Measurements from ENCODE around the gene CFAP221. TPM values are rescaled to one million over a fixed set of nuclear protein-coding genes. Genes with fewer than 3 reads are reported as not detected.
A peak's percentile ranks its signal among the peaks of the same experiment; 100 is the strongest.

CFAP221 gene
- total RNA-seq, 1 experiment from 2014 or later: not detected

DNA sequence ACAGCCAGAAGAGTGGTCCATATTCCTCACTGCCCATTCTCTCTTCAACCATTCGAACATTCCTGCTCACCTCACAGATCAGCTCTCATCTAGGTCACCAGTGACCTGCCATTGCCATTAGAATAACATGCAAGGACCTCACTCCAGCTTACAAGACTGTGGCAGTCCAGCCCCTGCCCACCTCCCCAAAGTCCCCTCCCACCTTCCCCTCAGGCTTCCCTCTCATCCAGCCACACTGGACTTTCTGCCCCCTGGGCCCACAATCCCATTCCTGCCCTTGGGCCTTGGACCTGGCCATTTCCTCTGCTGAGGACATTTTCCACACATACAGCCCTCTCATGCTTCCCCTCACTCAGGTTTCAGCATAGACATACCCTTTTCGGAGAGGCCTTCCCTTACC lies 129.5 kb downstream of the CFAP221 start:
- Histone ChIP-seq H3K9me3 (ENCODE audit: insufficient read depth, low read depth) (no peaks in the 10 kb centered on the region), H3K4me1 (replicated peaks; ENCODE audit: insufficient read depth) (no peaks in the 10 kb centered on the region), H3K9me2 (ENCODE audit: insufficient read depth) (no peaks in the 10 kb centered on the region), H3K27me3 (ENCODE audit: insufficient read depth, low read depth) (peaks cover 7% of the 10 kb centered on the region; the same call in 1 of the 2 replicates), H3K4me3 (no peak overlapping the region), H3K27ac (no peak overlapping the region), H4K20me1 (ENCODE audit: insufficient read depth) (no peaks in the 10 kb centered on the region), H3K4me2 (no peak overlapping the region), H3K36me3 (ENCODE audit: low read depth) (no peaks in the 10 kb centered on the region), H3K79me2 (ENCODE audit: low read depth) (no peaks in the 10 kb centered on the region), H3F3A (ENCODE audit: insufficient read depth, low read depth) (peaks cover 6% of the 10 kb centered on the region; the same call in 1 of the 2 replicates), H2AFZ (no peak overlapping the region)
- BruUV-seq (replicated peaks): no TSS peak
- DNase-seq: no peak
- intact Hi-C loops (cut with micrococcal nuclease; ENCODE audit: unreplicated experiment): loop anchor here (10.0 kb wide), 1 partner anchor 179 kb away; no protein-coding TSS in a partner anchor
- TF ChIP-seq EZH2 (IDR thresholded peaks at IDR 0.05; ENCODE audit: low read depth): no peak
- TF ChIP-seq, protein P1, sequence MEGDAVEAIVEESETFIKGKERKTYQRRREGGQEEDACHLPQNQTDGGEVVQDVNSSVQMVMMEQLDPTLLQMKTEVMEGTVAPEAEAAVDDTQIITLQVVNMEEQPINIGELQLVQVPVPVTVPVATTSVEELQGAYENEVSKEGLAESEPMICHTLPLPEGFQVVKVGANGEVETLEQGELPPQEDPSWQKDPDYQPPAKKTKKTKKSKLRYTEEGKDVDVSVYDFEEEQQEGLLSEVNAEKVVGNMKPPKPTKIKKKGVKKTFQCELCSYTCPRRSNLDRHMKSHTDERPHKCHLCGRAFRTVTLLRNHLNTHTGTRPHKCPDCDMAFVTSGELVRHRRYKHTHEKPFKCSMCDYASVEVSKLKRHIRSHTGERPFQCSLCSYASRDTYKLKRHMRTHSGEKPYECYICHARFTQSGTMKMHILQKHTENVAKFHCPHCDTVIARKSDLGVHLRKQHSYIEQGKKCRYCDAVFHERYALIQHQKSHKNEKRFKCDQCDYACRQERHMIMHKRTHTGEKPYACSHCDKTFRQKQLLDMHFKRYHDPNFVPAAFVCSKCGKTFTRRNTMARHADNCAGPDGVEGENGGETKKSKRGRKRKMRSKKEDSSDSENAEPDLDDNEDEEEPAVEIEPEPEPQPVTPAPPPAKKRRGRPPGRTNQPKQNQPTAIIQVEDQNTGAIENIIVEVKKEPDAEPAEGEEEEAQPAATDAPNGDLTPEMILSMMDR (conservative IDR thresholded peaks at IDR 0.05): no peak
- POLR2A ChIA-PET (ENCODE audit: unreplicated experiment): no interaction called here
- CTCF ChIA-PET: interaction anchor here (0.6 kb wide), 1 partner anchor 166 kb away, joined by 4 read pairs; no protein-coding TSS in a partner anchor

DNA sequence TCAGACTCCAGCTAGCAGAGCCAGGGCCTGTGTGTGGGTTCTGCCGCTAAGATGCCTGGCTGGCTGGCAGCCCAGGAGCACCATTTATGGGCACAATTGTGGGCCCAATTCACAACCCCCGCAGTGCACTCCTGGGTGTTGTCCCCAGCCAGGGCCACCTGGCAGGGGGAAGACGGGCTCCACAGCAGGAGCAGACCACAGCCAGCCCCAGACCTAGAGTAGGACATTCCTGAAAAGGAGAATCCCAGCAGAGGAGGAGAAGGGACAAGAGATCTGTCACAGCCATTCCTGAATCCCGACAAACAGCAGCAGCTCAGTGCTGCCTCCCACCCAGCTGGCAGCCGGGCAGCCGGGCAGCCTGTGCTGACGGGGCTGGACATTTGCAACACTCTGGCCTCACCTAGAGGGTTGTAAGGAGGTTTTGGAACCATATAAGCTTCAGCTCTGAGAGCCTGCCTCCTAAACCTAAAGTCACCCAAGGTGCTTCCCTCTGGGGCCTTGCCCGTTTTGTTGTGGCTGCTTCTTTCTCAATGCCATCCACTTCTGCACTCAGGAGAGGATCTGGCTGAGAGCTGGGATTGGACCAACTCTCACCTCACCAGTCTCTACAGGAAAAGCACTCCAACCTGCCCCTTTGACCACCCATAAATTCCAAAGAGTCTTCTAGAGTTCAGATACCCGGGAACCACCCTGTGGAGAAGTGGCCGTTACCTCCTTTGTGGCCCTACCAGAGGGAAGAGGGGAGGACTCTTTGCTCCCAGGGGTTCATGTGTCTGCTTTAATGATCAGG lies 130.7 kb downstream of the CFAP221 start:
- no peak overlapping the region for H2AFZ ChIP-seq
- no peak overlapping the region for H3K27ac ChIP-seq
- CTCF ChIA-PET: interaction anchor here (0.6 kb wide), 2 partner anchors 50 to 276 kb away, joined by 3 read pairs; no protein-coding TSS in a partner anchor
- no peak overlapping the region for H3K4me3 ChIP-seq
- no peaks in the 10 kb centered on the region for H3K9me2 ChIP-seq (ENCODE audit: insufficient read depth)
- intact Hi-C loops (cut with micrococcal nuclease; ENCODE audit: unreplicated experiment): loop anchor here (10.0 kb wide), 1 partner anchor 180 kb away; no protein-coding TSS in a partner anchor
- H3K36me3 ChIP-seq (ENCODE audit: low read depth): no peaks in the 10 kb centered on the region
- DNase-seq: no peak
- peaks cover 7% of the 10 kb centered on the region; the same call in 1 of the 2 replicates for H3K27me3 ChIP-seq (ENCODE audit: insufficient read depth, low read depth)
- peaks cover 4% of the 10 kb centered on the region for H3K4me1 ChIP-seq (replicated peaks; ENCODE audit: insufficient read depth)
- no peaks in the 10 kb centered on the region for H3K9me3 ChIP-seq (ENCODE audit: insufficient read depth, low read depth)
- peaks cover 6% of the 10 kb centered on the region; the same call in 1 of the 2 replicates for H3F3A ChIP-seq (ENCODE audit: insufficient read depth, low read depth)
- no TSS peak for BruUV-seq (replicated peaks)
- peaks cover 9% of the 10 kb centered on the region for H3K79me2 ChIP-seq (ENCODE audit: low read depth)
- POLR2A ChIA-PET (ENCODE audit: unreplicated experiment): interaction anchor here (0.6 kb wide), 1 partner anchor 1762 kb away, joined by 5 read pairs; no protein-coding TSS in a partner anchor
- TF ChIP-seq, protein P1 (conservative IDR thresholded peaks at IDR 0.05): no peak
- TF ChIP-seq EZH2 (IDR thresholded peaks at IDR 0.05; ENCODE audit: low read depth): no peak
- no peaks in the 10 kb centered on the region; the same call in 1 of the 2 replicates for H4K20me1 ChIP-seq (ENCODE audit: insufficient read depth)
- no peak overlapping the region for H3K4me2 ChIP-seq

DNA sequence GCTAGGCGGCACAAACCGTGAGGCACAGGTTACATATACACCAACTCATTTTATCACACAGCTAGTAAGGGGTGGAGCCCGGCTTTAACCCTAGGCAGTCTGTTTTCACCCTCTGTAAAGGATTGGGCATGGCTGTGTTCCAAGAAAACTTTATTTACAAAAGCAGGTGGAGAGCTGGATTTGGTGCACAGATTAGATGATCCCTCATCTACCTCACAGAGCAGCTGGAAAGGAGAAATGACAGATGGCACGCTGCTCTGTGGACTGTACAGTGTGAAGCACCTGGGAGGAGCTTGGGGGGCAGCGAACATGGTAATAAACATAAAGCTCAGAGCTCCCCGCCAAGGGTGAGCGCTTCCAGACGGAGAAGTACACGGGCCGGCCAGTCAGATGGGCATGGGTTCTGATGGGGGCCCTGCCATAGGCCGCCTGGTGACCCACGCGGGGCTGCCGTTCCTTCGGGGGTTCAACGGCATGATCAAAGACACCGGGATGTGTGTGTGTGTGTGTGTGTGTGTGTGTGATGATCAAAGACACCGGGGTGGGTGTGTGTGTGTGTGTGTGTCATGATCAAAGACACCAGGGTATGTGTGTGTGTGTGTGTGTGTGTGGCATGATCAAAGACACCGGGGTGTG lies 133.9 kb downstream of the CFAP221 start:
- intact Hi-C loops (cut with micrococcal nuclease; ENCODE audit: unreplicated experiment): loop anchor here (2.0 to 10.0 kb wide), 2 partner anchors 183 to 613 kb away; no protein-coding TSS in a partner anchor
- Histone ChIP-seq H3K27ac (no peak overlapping the region), H4K20me1 (ENCODE audit: insufficient read depth) (peaks cover 3% of the 10 kb centered on the region; the same call in 1 of the 2 replicates), H3K4me1 (replicated peaks; ENCODE audit: insufficient read depth) (peaks cover 10% of the 10 kb centered on the region), H3K27me3 (ENCODE audit: insufficient read depth, low read depth) (no peaks in the 10 kb centered on the region), H3K79me2 (ENCODE audit: low read depth) (peaks cover 27% of the 10 kb centered on the region), H3K36me3 (ENCODE audit: low read depth) (no peaks in the 10 kb centered on the region), H3F3A (ENCODE audit: insufficient read depth, low read depth) (peaks cover 6% of the 10 kb centered on the region; the same call in 1 of the 2 replicates), H2AFZ (no peak overlapping the region), H3K4me3 (no peak overlapping the region), H3K9me3 (ENCODE audit: insufficient read depth, low read depth) (no peaks in the 10 kb centered on the region), H3K9me2 (ENCODE audit: insufficient read depth) (no peaks in the 10 kb centered on the region), H3K4me2 (peak overlapping the region; percentile 96; the same call in 1 of the 2 replicates)
- CTCF ChIA-PET: interaction anchor here (0.5 to 1.0 kb wide), 3 partner anchors 25 to 1424 kb away, joined by 3 read pairs; no protein-coding TSS in a partner anchor
- TF ChIP-seq EZH2 (IDR thresholded peaks at IDR 0.05; ENCODE audit: low read depth): no peak
- no peak for DNase-seq
- no TSS peak for BruUV-seq (replicated peaks)
- POLR2A ChIA-PET (ENCODE audit: unreplicated experiment): interaction anchor here (0.5 to 0.7 kb wide), 4 partner anchors 218 to 430 kb away, joined by 3 to 5 read pairs (median 5); no protein-coding TSS in a partner anchor

All from PC-9 (cell line).